Measurements from ENCODE around the gene FAM20C. TPM values are rescaled to one million over a fixed set of nuclear protein-coding genes. Genes with fewer than 3 reads are reported as not detected.

The FAM20C gene
- total RNA-seq, 3 donors from 2014 or later (not counting 1 experiment from before 2014, with no cell fraction given), result 1.2 to 8.6 (median 3.9) TPM

DNA sequence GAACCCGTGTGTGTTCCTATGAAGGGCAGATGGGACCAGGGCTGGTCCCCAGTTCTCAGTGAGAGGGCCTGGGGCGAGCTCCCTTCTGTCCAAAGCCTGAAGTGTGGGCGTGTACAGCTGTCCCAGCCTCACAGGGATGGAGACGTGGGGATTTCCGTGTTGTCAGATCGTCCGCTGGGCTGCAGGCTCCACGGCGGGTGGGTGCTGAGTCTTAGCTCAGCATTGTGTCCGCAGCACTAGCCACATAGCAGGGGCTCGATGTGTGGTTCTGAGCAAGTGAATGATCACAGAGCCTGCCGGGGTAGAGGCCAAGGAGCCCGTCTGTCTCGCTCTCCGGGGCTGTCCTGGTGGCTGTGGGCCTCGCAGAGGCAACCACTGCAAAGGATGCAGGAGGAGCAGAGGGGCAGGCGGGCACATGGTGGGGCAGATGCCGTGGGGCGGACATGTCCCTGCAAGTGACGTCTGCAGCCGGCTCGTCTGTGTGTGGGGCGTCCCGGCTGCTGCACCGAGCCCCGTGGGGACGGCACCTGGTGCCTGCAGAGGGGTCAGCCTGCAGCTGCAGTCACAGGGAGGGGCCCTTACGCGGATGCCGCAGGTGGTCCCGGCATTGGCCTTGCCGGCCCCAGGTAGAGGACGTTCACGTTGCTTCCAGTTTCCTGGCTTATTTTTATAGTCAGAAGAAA, 30.9 kb downstream of the FAM20C start:
- Mint-ChIP-seq H3K4me3 (no peak overlapping the region), H3K27me3 (ENCODE audit: low read depth in 2 of 2) (no peaks in the 10 kb centered on the region), H3K36me3 (no peaks in the 10 kb centered on the region), H3K9me3 (no peaks in the 10 kb centered on the region), H3K27ac (no peak overlapping the region), H3K4me1 (no peaks in the 10 kb centered on the region)
- Histone ChIP-seq H3K4me1 (ENCODE audit: control insufficient read depth, insufficient read depth, low read length) (no peaks in the 10 kb centered on the region), H3K4me3 (ENCODE audit: low read length) (no peak overlapping the region), H3K27ac (ENCODE audit: low read length) (no peak overlapping the region), H3K36me3 (ENCODE audit: control insufficient read depth, insufficient read depth, low read length) (no peaks in the 10 kb centered on the region), H3K27me3 (ENCODE audit: control insufficient read depth, insufficient read depth, low read length) (no peaks in the 10 kb centered on the region), H3K9me3 (ENCODE audit: control insufficient read depth, insufficient read depth, low read length) (no peaks in the 10 kb centered on the region)
- intact Hi-C loops (cut with micrococcal nuclease), result no loop called here
- ATAC-seq, result peak in 1 of 3 donors; percentile 4
- TF ChIP-seq, protein P1, sequence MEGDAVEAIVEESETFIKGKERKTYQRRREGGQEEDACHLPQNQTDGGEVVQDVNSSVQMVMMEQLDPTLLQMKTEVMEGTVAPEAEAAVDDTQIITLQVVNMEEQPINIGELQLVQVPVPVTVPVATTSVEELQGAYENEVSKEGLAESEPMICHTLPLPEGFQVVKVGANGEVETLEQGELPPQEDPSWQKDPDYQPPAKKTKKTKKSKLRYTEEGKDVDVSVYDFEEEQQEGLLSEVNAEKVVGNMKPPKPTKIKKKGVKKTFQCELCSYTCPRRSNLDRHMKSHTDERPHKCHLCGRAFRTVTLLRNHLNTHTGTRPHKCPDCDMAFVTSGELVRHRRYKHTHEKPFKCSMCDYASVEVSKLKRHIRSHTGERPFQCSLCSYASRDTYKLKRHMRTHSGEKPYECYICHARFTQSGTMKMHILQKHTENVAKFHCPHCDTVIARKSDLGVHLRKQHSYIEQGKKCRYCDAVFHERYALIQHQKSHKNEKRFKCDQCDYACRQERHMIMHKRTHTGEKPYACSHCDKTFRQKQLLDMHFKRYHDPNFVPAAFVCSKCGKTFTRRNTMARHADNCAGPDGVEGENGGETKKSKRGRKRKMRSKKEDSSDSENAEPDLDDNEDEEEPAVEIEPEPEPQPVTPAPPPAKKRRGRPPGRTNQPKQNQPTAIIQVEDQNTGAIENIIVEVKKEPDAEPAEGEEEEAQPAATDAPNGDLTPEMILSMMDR (IDR thresholded peaks at IDR 0.05), result no peak
- no peak for DNase-seq
- 91% methylated on average over 34 of the region's 34 CpGs for WGBS (ENCODE audit: insufficient coverage)

DNA sequence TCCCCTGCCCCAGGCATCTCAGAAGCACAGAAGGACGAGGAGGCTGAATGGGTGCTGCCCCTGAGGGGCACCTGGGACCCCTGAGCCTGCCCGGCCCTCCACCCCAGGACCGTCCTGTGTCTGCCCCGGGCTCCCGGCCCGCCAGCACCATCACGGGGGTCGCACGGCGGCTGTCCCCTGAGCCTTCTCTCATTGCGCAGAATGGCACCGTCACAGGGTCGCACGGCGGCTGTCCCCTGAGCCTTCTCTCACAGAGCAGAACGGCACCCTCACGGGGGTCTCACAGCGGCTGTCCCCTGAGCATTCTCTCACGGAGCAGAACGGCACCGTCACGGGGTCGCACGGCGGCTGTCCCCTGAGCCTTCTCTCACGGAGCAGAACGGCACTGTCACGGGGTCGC, 31.5 kb downstream of the FAM20C start:
- ATAC-seq (no peak), DNase-seq (no peak)
- TF ChIP-seq, protein P1 (IDR thresholded peaks at IDR 0.05), result no peak
- no peak overlapping the region for H3K4me3 Mint-ChIP-seq
- no peaks in the 10 kb centered on the region for H3K36me3 Mint-ChIP-seq
- intact Hi-C loops (cut with micrococcal nuclease), result no loop called here
- no peaks in the 10 kb centered on the region for H3K27me3 Mint-ChIP-seq (ENCODE audit: low read depth in 2 of 2)
- no peaks in the 10 kb centered on the region for H3K9me3 ChIP-seq (ENCODE audit: control insufficient read depth, insufficient read depth, low read length)
- no peaks in the 10 kb centered on the region for H3K4me1 ChIP-seq (ENCODE audit: control insufficient read depth, insufficient read depth, low read length)
- 93% methylated on average over 29 of the region's 29 CpGs for whole genome bisulfite sequencing (ENCODE audit: insufficient coverage)
- H3K27ac ChIP-seq (ENCODE audit: low read length), result no peak overlapping the region
- H3K9me3 Mint-ChIP-seq, result no peaks in the 10 kb centered on the region
- no peaks in the 10 kb centered on the region for H3K36me3 ChIP-seq (ENCODE audit: control insufficient read depth, insufficient read depth, low read length)
- H3K4me1 Mint-ChIP-seq, result no peaks in the 10 kb centered on the region
- H3K27ac Mint-ChIP-seq, result no peak overlapping the region
- no peak overlapping the region for H3K4me3 ChIP-seq (ENCODE audit: low read length)
- H3K27me3 ChIP-seq (ENCODE audit: control insufficient read depth, insufficient read depth, low read length), result no peaks in the 10 kb centered on the region

DNA sequence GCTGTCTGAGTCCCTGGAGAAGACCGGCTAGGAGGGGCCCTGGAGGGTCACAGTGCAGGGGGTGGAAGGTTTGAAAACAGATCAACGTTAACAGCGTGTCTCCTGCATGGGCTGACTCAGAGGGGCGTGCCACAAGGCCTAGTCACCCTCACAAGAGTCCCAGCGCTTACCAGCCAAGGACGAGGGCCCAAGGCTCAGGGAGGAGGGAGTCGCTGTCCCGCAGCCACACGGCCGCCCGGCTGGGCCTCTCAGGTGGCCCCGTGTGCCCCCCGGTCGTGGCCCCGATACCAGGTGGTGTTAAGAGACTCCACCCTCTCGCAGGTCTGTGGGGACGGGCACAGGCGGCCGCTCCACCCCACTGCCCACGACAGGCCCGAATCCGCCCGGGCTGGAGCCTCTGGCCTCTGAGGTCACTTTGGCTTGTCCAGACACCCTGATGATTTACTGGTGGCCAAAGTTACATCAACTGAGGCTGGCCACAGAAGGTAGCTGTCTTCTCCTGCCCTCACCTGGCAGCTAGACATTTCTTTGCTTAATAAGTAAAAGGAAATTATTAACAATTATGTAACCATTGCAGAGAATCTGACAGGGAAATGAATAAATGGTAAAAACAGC, 34.0 kb downstream of the FAM20C start:
- H3K9me3 Mint-ChIP-seq, result no peaks in the 10 kb centered on the region
- Histone ChIP-seq H3K27me3 (ENCODE audit: control insufficient read depth, insufficient read depth, low read length) (no peaks in the 10 kb centered on the region), H3K9me3 (ENCODE audit: control insufficient read depth, insufficient read depth, low read length) (no peaks in the 10 kb centered on the region), H3K36me3 (ENCODE audit: control insufficient read depth, insufficient read depth, low read length) (no peaks in the 10 kb centered on the region), H3K4me3 (ENCODE audit: low read length) (no peak overlapping the region), H3K4me1 (ENCODE audit: control insufficient read depth, insufficient read depth, low read length) (no peaks in the 10 kb centered on the region), H3K27ac (ENCODE audit: low read length) (no peak overlapping the region)
- DNase-seq (no peak), ATAC-seq (no peak)
- no peaks in the 10 kb centered on the region for H3K36me3 Mint-ChIP-seq
- 90% methylated on average over 23 of the region's 23 CpGs for WGBS (ENCODE audit: insufficient coverage)
- intact Hi-C loops (cut with micrococcal nuclease), result no loop called here
- H3K27me3 Mint-ChIP-seq (ENCODE audit: low read depth in 2 of 2), result no peaks in the 10 kb centered on the region
- TF ChIP-seq, protein P1 (IDR thresholded peaks at IDR 0.05), result no peak
- H3K4me1 Mint-ChIP-seq, result no peaks in the 10 kb centered on the region
- no peak overlapping the region for H3K27ac Mint-ChIP-seq
- no peak overlapping the region for H3K4me3 Mint-ChIP-seq

Measured in natural killer cell (primary cell).